ENCODE data around the gene JAG2. TPM values are rescaled to one million over a fixed set of nuclear protein-coding genes. Genes with fewer than 3 reads are reported as not detected.

Gene JAG2
- total RNA-seq, 2 experiments from 2014 or later: 2.3 to 2.5 TPM

DNA sequence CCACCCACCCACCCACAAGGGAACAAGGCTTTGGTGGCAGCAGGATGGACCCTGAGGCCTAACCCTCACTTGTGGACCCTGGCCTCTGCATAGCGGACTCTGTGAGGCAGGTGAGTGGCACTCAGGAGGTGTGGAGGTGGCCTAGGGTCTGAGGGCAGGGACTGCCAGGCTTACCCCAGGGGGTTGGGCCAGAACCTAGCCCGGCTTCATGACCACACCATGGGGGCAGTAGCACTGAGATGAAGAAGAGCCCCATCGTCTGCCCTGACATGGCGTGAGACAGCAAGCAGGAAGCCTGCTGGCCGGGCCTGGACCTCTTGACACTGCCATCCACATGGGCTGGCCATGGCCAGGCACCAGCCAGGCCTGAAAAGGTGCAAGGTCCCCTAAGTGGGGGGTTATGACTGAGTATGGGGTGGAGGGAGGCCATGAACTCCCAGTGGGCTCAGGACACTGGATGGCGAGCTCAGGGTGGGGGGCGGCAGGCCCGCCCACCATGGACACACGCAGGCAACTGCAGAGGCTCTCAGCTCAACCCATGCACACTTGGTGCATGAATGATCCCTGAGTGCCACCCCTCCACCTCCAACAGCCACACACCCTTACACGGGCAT is 29.3 kb downstream of the JAG2 start:
- H3K4me3 Mint-ChIP-seq: no peak overlapping the region
- H3K9me3 Mint-ChIP-seq: peaks cover 6% of the 10 kb centered on the region
- H3K27me3 Mint-ChIP-seq: no peaks in the 10 kb centered on the region
- H3K4me1 Mint-ChIP-seq: no peaks in the 10 kb centered on the region
- no peak overlapping the region for H3K27ac Mint-ChIP-seq
- no peak for DNase-seq
- peaks cover 2% of the 10 kb centered on the region for H3K36me3 Mint-ChIP-seq

DNA sequence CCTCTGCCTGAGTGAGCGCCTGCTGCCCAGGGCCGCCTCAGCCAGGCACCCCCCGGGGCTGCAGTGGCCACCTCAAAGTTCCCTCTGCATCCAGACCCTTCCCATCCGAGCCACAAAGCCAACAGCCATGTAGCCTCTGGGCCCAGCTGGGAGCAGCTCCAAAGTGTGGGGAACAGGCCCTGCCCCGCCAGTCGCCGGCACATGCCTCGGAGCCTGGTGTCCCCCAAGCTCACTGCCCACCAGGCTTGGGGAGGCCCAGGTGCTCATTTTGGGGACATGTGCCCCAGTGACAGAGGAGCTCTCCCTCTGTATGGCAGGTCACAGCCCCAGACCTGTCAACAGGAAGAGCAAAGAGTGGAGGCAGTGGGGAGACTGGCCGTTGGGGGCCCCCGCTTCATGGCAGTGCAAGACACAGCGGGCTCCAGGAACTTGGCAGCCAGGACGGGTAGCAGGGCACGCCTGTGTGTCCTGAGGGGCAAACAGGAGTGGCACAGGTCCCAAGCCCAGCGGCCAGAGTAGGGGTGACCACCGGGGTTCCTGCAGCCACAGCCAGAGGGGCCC is 29.9 kb downstream of the JAG2 start:
- no peak overlapping the region for H3K27ac Mint-ChIP-seq
- H3K4me1 Mint-ChIP-seq: no peaks in the 10 kb centered on the region
- DNase-seq: no peak
- no peak overlapping the region for H3K4me3 Mint-ChIP-seq
- peaks cover 2% of the 10 kb centered on the region for H3K36me3 Mint-ChIP-seq
- H3K27me3 Mint-ChIP-seq: no peaks in the 10 kb centered on the region
- peaks cover 6% of the 10 kb centered on the region for H3K9me3 Mint-ChIP-seq

DNA sequence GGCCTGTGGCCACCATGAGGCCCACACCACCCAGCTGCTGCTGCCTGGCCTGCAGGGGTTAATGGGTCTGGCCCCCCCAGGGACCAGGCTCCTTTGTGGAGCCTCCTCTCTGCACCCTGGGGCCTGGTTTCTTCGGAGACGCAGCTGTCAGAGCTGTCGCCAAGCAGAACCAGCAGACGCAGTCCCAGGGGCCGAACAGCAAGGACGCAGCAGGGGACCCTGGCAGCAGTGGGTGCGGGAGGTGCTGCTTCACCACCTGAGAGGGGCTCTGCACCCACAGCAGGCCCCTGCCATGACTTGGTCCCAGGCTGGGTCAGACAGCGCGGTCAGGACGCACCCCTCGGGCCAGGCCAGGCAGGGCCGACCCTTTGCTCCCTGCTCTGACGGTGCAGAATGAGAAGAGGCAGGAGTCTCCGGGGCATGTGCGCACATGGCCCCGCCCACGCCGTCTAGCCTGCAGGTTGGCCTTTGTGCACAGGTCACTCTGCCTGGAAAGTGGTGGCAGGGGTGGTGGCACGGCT is 30.5 kb downstream of the JAG2 start:
- no peak overlapping the region for H3K27ac Mint-ChIP-seq
- no peaks in the 10 kb centered on the region for H3K4me1 Mint-ChIP-seq
- H3K27me3 Mint-ChIP-seq: no peaks in the 10 kb centered on the region
- peaks cover 6% of the 10 kb centered on the region for H3K9me3 Mint-ChIP-seq
- H3K4me3 Mint-ChIP-seq: no peak overlapping the region
- DNase-seq: no peak
- peaks cover 2% of the 10 kb centered on the region for H3K36me3 Mint-ChIP-seq

DNA sequence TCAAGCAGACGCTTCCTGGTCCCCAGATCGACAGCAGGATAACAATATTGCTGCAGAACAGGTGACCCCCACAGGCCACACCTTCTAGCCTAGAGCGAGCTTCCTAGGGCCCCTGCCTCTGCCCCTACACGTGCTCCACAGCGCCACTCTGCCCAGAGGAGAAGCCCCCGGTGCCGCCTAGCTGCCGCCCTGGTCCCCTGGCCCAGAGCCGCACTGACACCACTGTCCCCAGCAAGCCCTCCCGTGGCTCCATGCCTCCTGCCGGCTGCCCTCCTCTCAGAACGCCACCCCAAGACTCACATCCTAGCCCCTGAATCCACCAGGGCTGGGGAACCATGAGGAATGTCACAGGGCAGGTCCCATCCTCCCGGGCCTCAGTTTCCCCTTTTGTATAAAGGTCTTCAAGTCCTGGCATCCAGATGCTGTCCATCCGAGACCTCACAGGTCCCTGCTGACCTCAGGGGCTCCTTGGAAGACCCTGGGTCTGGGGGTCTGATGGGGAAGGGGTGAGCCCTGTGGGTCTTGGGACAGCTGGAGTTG is 31.0 kb downstream of the JAG2 start:
- H3K4me1 Mint-ChIP-seq: no peaks in the 10 kb centered on the region
- H3K27me3 Mint-ChIP-seq: no peaks in the 10 kb centered on the region
- H3K36me3 Mint-ChIP-seq: peaks cover 2% of the 10 kb centered on the region
- peaks cover 9% of the 10 kb centered on the region for H3K9me3 Mint-ChIP-seq
- H3K4me3 Mint-ChIP-seq: no peak overlapping the region
- no peak for DNase-seq
- no peak overlapping the region for H3K27ac Mint-ChIP-seq

DNA sequence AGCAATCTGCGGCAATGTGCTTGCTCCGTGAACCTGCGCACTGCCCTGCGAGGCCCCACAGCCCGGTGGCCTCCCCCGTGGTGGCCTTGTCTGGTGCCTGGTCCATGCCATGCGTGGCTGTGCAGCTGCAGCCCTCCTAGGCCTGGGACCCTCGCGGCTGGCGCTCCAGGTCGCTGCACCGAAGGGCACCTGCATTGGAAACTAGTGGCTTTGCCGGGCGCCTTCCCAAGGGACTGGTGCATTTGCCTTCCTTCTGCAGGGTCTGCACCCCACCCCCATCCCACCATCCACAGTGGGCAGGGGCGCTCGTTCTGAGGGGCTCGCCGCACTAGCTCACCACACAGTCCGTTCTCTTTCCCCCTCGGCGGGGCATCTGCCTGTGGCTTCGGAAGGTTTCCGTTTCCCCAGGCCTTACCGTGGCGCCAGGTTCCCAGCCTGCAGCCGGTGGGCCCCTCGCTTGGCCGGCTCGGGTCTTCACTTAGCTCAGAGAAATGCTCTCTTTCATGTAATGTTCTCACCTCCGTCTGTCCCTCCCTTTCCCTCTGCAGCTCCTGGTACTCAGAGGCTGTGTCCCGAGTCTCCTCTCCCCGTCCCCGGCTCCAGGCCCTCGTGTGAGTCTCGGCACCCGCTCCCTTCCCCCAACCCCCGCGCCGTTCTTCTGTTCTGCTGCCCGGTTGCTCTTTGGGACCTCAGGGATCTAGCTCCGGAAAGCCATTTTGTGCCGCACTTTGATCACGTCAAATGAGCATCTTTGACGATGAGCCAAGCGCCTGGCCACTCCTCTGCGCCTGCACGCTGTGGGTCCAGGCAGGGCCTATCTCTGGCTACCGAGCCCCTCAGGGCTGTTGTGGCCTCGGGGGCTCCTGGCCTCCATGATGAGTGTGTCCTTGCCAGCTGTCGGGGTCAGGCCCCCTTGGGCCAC is 31.9 kb downstream of the JAG2 start:
- Mint-ChIP-seq H3K4me1 (no peaks in the 10 kb centered on the region), H3K27me3 (no peaks in the 10 kb centered on the region), H3K36me3 (peaks cover 2% of the 10 kb centered on the region), H3K4me3 (no peak overlapping the region), H3K9me3 (peaks cover 9% of the 10 kb centered on the region), H3K27ac (no peak overlapping the region)
- DNase-seq: no peak

DNA sequence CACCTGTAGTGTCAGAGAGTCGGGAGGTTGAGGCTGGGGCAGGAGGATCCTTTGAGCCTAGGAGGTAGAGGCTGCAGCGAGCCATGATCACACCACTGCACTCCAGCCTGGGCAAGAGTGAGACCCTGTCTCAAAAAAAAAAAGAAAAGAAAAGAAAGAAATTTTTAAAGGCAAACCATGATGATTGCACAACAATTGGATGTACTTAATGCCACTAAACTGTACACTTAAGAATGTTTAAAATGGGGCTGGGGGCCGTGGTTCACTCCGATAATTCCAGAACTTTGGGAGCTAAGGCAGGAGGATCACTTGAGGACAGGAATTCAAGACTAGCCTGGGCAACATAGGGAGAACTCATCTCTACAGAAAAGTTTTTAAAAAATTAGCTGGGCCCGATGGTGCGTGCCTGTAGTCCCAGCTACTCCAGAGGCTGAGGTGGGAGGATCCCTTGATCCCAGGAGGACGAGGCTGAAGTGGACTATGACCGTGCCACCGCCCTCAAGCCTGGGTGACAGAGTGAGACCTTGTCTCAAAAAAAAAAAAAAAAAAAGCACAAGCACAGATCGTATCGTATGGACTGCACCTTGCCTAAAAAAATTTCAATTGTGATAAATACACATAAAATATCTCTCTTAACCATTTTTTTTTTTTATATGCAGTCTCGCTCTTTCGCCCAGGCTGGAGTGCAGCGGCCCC is 32.7 kb downstream of the JAG2 start:
- no peak for DNase-seq
- no peak overlapping the region for H3K4me3 Mint-ChIP-seq
- no peaks in the 10 kb centered on the region for H3K27me3 Mint-ChIP-seq
- peaks cover 7% of the 10 kb centered on the region for H3K9me3 Mint-ChIP-seq
- H3K36me3 Mint-ChIP-seq: no peaks in the 10 kb centered on the region
- no peak overlapping the region for H3K27ac Mint-ChIP-seq
- no peaks in the 10 kb centered on the region for H3K4me1 Mint-ChIP-seq

DNA sequence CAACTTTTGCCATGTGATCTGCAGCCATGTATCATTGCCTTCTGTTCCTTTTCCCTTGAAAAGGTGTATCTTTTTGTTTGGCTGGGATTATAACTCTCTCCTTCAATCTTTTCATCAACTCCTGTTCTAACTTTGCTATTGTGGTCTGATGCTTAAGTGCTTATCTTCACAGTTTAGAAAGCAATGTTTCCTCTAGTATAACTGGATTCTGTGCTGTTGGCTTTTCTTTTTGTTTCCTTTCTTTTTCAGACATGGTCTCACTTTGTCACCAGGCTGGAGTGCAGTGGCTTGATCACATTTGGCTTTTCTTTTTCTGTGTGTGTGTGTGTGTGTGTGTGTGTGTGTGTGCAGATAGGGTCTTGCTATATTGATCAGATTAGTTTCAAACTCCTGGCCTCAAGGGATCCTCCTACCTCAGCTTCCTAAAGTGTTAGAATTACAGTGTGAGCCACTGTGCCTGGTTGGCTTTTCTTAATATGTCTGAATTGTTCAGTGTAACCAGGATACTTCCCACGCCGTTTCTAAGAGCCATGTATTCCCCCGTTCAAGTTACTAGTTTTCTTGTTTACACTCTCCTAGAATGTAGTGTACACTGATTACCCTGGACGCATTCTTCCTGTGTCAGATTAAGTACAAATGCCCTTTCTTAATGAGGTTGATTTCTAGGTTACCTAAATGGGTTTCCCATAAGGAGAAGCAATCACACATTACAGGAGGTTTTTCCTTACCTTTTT is 35.5 kb downstream of the JAG2 start:
- DNase-seq: no peak
- Mint-ChIP-seq H3K27me3 (peaks cover 5% of the 10 kb centered on the region), H3K4me3 (no peak overlapping the region), H3K4me1 (no peaks in the 10 kb centered on the region), H3K9me3 (peaks cover 7% of the 10 kb centered on the region), H3K36me3 (no peaks in the 10 kb centered on the region), H3K27ac (no peak overlapping the region)

DNA sequence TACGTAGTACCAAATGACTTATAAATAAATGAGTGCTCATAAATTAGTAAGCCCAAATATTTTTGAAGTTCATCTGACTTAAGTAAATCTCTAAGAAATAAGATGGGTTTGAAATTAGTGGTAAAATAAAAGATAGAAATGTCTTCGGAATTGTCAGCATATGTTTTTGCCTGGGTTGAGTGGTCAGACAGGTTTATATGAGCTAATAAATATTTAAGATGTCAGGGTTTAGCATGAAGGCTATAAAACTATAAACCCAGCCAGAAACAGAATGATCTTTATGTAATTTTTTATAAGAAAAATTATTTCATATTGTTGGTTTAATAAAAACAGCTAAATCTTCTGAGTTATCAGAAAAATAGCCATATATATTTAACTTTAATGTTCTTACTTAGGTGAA is 37.3 kb downstream of the JAG2 start:
- Mint-ChIP-seq H3K27me3 (peaks cover 12% of the 10 kb centered on the region), H3K4me3 (no peak overlapping the region), H3K36me3 (no peaks in the 10 kb centered on the region), H3K4me1 (no peaks in the 10 kb centered on the region), H3K27ac (no peak overlapping the region), H3K9me3 (peaks cover 7% of the 10 kb centered on the region)
- no peak for DNase-seq

DNA sequence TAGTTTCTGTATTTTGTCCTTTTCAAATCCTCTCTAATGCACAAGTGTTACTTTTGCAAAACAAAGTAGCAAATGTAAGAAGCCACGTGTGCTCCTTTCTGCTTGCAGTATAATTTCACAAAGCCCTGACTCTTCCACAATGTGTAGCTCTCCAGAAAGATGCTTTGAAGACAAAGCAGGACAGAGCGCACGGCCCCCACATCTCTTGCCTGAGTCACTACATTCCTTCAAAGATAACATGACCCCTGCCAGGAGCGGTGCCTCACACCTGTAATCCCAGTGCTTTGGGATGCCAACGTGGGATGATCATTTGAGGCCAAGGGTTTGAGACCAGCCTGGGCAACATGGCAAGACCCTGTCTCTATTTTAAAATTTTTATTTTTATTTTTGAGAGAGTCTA is 40.5 kb downstream of the JAG2 start:
- H3K4me1 Mint-ChIP-seq: no peaks in the 10 kb centered on the region

DNA sequence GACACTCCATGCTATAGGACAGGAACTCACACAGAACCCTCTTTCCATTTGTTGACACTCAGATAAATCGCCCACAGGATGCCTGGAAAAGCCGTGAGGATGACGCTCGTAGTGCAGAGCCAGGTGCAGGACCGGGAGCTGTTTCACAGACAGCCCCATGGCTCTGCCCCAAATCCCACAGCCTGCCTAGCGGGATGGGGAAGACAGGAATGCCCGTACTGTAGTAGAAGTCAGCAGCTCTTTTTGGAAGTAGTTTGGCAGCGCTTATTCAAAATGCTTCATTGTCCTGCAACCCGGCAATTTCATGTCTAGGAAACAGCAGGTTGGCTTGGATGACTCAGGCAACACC is 41.6 kb downstream of the JAG2 start:
- peaks cover 21% of the 10 kb centered on the region for H3K27me3 Mint-ChIP-seq
- no peaks in the 10 kb centered on the region for H3K36me3 Mint-ChIP-seq
- H3K4me1 Mint-ChIP-seq: no peaks in the 10 kb centered on the region
- H3K4me3 Mint-ChIP-seq: no peak overlapping the region
- DNase-seq: no peak
- no peak overlapping the region for H3K27ac Mint-ChIP-seq
- peaks cover 10% of the 10 kb centered on the region for H3K9me3 Mint-ChIP-seq

More for the DNA sequence above, 40.5 kb downstream of the JAG2 start:
- no peak overlapping the region for H3K4me3 Mint-ChIP-seq
- no peak overlapping the region for H3K27ac Mint-ChIP-seq
- H3K27me3 Mint-ChIP-seq: peaks cover 21% of the 10 kb centered on the region
- DNase-seq: no peak
- H3K9me3 Mint-ChIP-seq: peaks cover 7% of the 10 kb centered on the region
- H3K36me3 Mint-ChIP-seq: no peaks in the 10 kb centered on the region

DNA sequence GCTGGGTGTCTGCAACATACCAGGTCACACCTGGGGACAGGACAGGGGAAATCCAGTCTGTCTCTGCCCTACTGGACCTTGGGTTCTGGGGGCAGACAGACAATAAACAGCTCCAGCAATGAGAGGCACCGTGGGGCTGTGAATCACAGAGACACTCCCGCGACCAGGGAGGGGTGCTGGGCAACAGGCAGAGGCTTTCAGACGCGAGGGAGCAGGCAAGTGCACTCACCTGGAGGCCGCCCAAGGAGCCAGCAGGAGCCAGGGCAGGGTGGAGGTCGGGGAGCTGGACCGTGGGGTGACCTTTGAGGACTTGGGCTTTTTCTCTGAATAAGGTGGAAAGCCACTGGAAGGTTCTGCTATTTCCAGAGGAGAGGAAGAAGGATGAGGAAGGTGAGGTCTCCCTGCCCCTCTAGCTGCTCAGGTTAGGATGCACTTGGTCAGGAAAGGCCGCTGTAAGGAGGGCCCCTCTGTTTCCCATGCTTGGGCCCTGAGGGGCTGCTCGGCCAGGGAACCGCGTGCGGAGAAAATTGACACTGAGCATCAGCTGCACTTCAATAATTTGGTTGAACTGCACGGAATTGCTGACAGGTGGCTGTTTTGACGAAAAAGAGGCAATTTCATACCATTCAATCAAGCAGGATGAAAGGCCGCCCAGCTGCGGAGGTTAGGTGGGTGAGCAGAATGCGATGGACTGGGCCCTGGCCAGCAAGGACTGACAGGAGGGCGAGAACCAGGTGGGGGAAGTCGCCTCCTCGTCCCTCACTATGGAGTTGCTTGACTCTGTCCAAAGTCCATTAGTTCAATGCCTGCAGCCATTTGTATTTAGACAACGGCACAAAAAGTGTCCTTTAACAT is 42.2 kb downstream of the JAG2 start:
- H3K36me3 Mint-ChIP-seq: no peaks in the 10 kb centered on the region
- no peak overlapping the region for H3K4me3 Mint-ChIP-seq
- peaks cover 21% of the 10 kb centered on the region for H3K27me3 Mint-ChIP-seq
- H3K9me3 Mint-ChIP-seq: peaks cover 14% of the 10 kb centered on the region
- H3K27ac Mint-ChIP-seq: no peak overlapping the region
- DNase-seq: no peak
- no peaks in the 10 kb centered on the region for H3K4me1 Mint-ChIP-seq

DNA sequence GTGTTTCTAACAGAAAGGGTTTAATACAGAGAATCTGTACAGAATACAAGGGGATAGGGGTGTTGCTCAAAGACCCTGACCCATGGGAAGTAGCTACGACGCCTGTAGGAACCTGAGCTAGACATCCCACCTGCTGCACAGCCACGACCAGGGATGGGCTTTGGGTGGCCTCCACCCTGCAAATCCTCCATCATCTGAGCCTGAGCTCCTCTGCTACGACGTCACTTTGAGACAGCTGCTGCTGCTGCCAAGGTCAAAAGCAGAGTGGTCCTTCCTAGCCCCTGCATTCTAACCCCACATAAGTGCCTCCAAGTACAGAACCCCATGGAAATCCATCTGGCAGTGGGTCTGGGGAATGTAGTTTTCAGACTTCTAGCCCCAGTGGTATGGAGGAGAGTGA is 43.8 kb downstream of the JAG2 start:
- Mint-ChIP-seq H3K27ac (no peak overlapping the region), H3K27me3 (peaks cover 21% of the 10 kb centered on the region)

DNA sequence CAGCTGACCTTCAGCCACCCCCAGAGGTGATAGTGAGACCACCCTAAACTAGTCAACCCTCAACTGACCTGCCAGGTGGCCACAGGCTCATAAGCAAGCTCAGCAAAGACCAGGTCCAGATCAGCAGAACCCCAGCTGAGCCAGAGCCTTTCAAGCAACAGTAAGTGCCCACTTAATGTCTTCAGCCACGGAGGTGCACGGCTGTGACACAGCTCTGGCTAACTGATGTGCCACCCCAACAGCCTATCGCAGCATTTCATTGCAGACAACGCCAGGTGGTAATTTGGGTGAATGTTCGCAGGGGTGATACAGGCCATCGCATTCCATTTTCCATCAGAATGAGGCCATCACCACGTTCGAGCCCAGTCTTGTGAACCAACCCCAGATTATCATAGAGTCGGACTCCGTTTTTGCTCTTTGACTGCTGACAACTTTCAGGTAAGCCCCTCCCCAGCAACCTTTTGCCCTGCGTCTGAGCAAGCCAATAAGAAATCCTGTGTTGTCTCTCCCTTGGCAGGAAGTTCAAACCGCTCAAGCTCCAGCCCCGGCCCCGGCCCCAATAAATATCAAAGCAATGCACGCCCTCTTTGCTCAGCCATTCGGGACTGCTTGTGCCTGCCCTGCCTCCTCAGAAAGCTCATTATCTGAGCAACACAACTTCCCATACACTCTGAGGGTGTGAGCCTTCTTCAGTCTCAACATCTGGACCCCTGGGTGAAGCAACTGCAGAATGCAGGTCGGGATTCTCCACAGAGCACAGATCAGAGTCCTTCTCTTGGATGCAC is 44.4 kb downstream of the JAG2 start:
- DNase-seq: no peak
- Mint-ChIP-seq H3K36me3 (no peaks in the 10 kb centered on the region), H3K4me1 (no peaks in the 10 kb centered on the region), H3K27ac (no peak overlapping the region), H3K9me3 (peaks cover 17% of the 10 kb centered on the region), H3K4me3 (no peak overlapping the region), H3K27me3 (peaks cover 18% of the 10 kb centered on the region)

More for the DNA sequence above, 43.8 kb downstream of the JAG2 start:
- H3K4me3 Mint-ChIP-seq: no peak overlapping the region
- no peaks in the 10 kb centered on the region for H3K4me1 Mint-ChIP-seq
- no peak for DNase-seq
- H3K36me3 Mint-ChIP-seq: no peaks in the 10 kb centered on the region
- peaks cover 21% of the 10 kb centered on the region for H3K9me3 Mint-ChIP-seq
